OCI-LY7 (cell line): ENCODE data around the gene SLCO4C1. TPM values are rescaled to one million over a fixed set of nuclear protein-coding genes. Genes with fewer than 3 reads are reported as not detected.

Source experiments
- BruUV-seq: library from RNA; stranded (reverse); fragments of 400-500 nt; replicated peaks from 2 replicates; lab custom pipeline; 2021; lab: Mats Ljungman, UMichigan
- CTCF ChIA-PET: fragments of 300-600 bp; sonication (Branson Sonifier 250); formaldehyde crosslinking; loops from one replicate; lab custom pipeline; 2022; ENCODE audit warnings: antibody characterized with exemption; ENCODE audit not compliant: unreplicated experiment; lab: Charles Lee
- POLR2A ChIA-PET: fragments of 300-600 bp; sonication (Branson Sonifier 250); formaldehyde crosslinking; loops from one replicate; lab custom pipeline; 2022; ENCODE audit warnings: antibody characterized with exemption; lab: Charles Lee
- DNase-seq: peaks from one replicate; pipeline ENCODE4 v3.0.0-alpha.2; 2015; ENCODE audit warnings: low spot score
- H2AFZ ChIP-seq: fragments of 200-600 bp; sonication (generic), shearing (Covaris generic); 2 replicates; pipeline ENCODE4 v1.6.1; 2014; ENCODE audit warnings: mild to moderate bottlenecking, antibody characterized with exemption, low read length, moderate library complexity
- H3K27ac ChIP-seq: fragments of 200-600 bp; sonication (generic); 2 replicates; pipeline ENCODE4 v1.5.1; 2014; ENCODE audit warnings: mixed run types, low read depth, mild to moderate bottlenecking, moderate library complexity, low read length, inconsistent platforms; ENCODE audit not compliant: poor library complexity, severe bottlenecking
- H3K36me3 ChIP-seq: fragments of 200-600 bp; sonication (generic); 2 replicates; pipeline ENCODE4 v1.6.1; 2014; ENCODE audit warnings: mild to moderate bottlenecking, antibody characterized with exemption, low read length, moderate library complexity, mixed read lengths; ENCODE audit not compliant: insufficient read depth
- H3K4me1 ChIP-seq: fragments of 200-600 bp; sonication (generic); 2 replicates; pipeline ENCODE4 v1.5.1; 2014; ENCODE audit warnings: mild to moderate bottlenecking, low read length; ENCODE audit not compliant: insufficient read depth, poor library complexity, severe bottlenecking
- H3K4me2 ChIP-seq: fragments of 200-600 bp; sonication (generic); 2 replicates; pipeline ENCODE4 v1.6.1; 2014; ENCODE audit warnings: mild to moderate bottlenecking, low read length
- H3K4me3 ChIP-seq: fragments of 200-600 bp; sonication (generic); 2 replicates; pipeline ENCODE4 v1.5.1; 2014; ENCODE audit warnings: mild to moderate bottlenecking, low read depth, low read length; ENCODE audit not compliant: poor library complexity, severe bottlenecking
- H3K79me2 ChIP-seq: fragments of 200-600 bp; sonication (generic); 2 replicates; pipeline ENCODE4 v1.6.1; 2016; ENCODE audit warnings: low read depth, mild to moderate bottlenecking, low read length, moderate library complexity, mixed read lengths; ENCODE audit not compliant: insufficient read depth
- H3K9me2 ChIP-seq: fragments of 200-600 bp; sonication (generic); 2 replicates; pipeline ENCODE4 v1.6.1; 2016; ENCODE audit warnings: mild to moderate bottlenecking, low read length, mixed read lengths; ENCODE audit not compliant: insufficient read depth
- H3K9me3 ChIP-seq: fragments of 200-600 bp; sonication (generic); 2 replicates; pipeline ENCODE4 v1.6.1; 2014; ENCODE audit warnings: mild to moderate bottlenecking, mixed run types, low read length, mixed read lengths
- H4K20me1 ChIP-seq: fragments of 200-600 bp; sonication (generic); 2 replicates; pipeline ENCODE4 v1.6.1; 2014; ENCODE audit warnings: mild to moderate bottlenecking, antibody characterized with exemption, low read length, moderate library complexity, mixed read lengths; ENCODE audit not compliant: insufficient read depth
- CTCF ChIP-seq: fragments of 200-600 bp; sonication (generic); conservative IDR thresholded peaks from 2 replicates; pipeline ENCODE4 v1.5.1; 2014; ENCODE audit warnings: mild to moderate bottlenecking, antibody characterized with exemption, low read length, moderate library complexity, mixed read lengths
- EZH2phosphoT487 ChIP-seq: fragments of 200-600 bp; sonication (generic); IDR thresholded peaks from 2 replicates; pipeline ENCODE4 v1.6.1; 2018; ENCODE audit warnings: low read depth, borderline replicate concordance, mild to moderate bottlenecking, mixed run types, antibody characterized with exemption, low read length, moderate library complexity, mixed read lengths
- intact Hi-C: fragments of 100-400 bp; cut with micrococcal nuclease; formaldehyde crosslinking; loops from one replicate; pipeline ENCODE4 v1.10.0; 2022; ENCODE audit not compliant: unreplicated experiment
- total RNA-seq, 2 experiments: library from RNA; depleted of rRNA in 1 of 2; stranded (reverse); fragments of >200 nt in 1 of 2; shearing (Covaris generic) in 1 of 2; gene quantifications; 2 replicates each; pipeline ENCODE4 v1.2.3, GENCODE V29; 2014 to 2022

SLCO4C1 gene
- total RNA-seq, 2 experiments from 2014 or later: not detected

GRCh38 chr5:102283102-102283797 lies 12.8 kb downstream of the SLCO4C1 start:
- Histone ChIP-seq H3K4me2 (no peak overlapping the region), H3K27ac (no peak overlapping the region), H3K9me3 (no peaks in the 10 kb centered on the region), H3K4me1 (no peaks in the 10 kb centered on the region), H3K36me3 (no peaks in the 10 kb centered on the region), H3K4me3 (no peak overlapping the region), H4K20me1 (no peaks in the 10 kb centered on the region), H3K79me2 (no peaks in the 10 kb centered on the region), H2AFZ (no peak overlapping the region), H3K9me2 (no peaks in the 10 kb centered on the region)
- CTCF ChIA-PET: no interaction called here
- TF ChIP-seq CTCF: no peak
- no peak for TF ChIP-seq EZH2phosphoT487
- BruUV-seq: no TSS peak
- no peak for DNase-seq
- intact Hi-C loops: no loop called here
- POLR2A ChIA-PET: interaction anchor here (0.7 kb wide), 1 partner anchor 31 kb away, joined by 3 read pairs; no protein-coding TSS in a partner anchor

- H3K79me2 ChIP-seq: no peaks in the 10 kb centered on the region
- intact Hi-C loops: no loop called here
- no peak overlapping the region for H3K27ac ChIP-seq
- H2AFZ ChIP-seq: no peak overlapping the region
- DNase-seq: no peak
- no peak for TF ChIP-seq EZH2phosphoT487
- TF ChIP-seq CTCF: no peak
- no peaks in the 10 kb centered on the region for H3K36me3 ChIP-seq
- H3K4me3 ChIP-seq: no peak overlapping the region
- ChIA-PET CTCF (no interaction called here), POLR2A (interaction anchor here (0.6 kb wide), 1 partner anchor 549 kb away, joined by 4 read pairs; no protein-coding TSS in a partner anchor)
- no peaks in the 10 kb centered on the region for H3K4me1 ChIP-seq
- H3K4me2 ChIP-seq: no peak overlapping the region
- no TSS peak for BruUV-seq
- H4K20me1 ChIP-seq: no peaks in the 10 kb centered on the region
- H3K9me2 ChIP-seq: no peaks in the 10 kb centered on the region
- H3K9me3 ChIP-seq: no peaks in the 10 kb centered on the region
These were observed 16.4 kb downstream of the SLCO4C1 start for GRCh38 chr5:102279711-102280110.

DNA sequence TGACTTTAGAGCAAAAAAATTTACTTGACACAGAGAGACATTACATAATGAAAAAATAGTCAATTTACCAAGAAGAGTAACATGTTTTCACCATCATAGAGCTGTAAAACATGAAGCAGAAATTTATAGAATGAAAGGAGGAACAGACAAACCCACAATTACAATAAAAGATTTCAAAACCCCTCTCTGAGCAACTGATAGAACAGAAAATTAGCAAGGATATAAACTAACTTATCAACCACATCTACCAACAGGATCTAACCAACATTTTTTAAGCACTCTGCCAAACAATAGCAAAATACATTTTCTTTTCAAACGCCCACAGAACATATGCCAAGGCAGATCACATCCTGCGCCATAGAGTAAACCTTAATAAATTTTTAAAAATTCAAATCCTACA lies 17.9 kb downstream of the SLCO4C1 start:
- Histone ChIP-seq H3K4me2 (no peak overlapping the region), H3K27ac (no peak overlapping the region), H4K20me1 (no peaks in the 10 kb centered on the region), H2AFZ (no peak overlapping the region), H3K36me3 (no peaks in the 10 kb centered on the region), H3K79me2 (no peaks in the 10 kb centered on the region), H3K4me3 (no peak overlapping the region), H3K9me3 (no peaks in the 10 kb centered on the region), H3K9me2 (no peaks in the 10 kb centered on the region), H3K4me1 (no peaks in the 10 kb centered on the region)
- DNase-seq: no peak
- ChIA-PET CTCF (no interaction called here), POLR2A (no interaction called here)
- no TSS peak for BruUV-seq
- TF ChIP-seq EZH2phosphoT487: no peak
- no peak for TF ChIP-seq CTCF
- intact Hi-C loops: no loop called here
